CD14-positive monocyte (primary cell): Measurements from ENCODE around the gene FBXL17. TPM values are rescaled to one million over a fixed set of nuclear protein-coding genes. Genes with fewer than 3 reads are reported as not detected.

Source experiments
- DNase-seq, 3 donors: peaks; one replicate each; pipeline ENCODE4 v3.0.0-alpha.2; 2011 to 2022
- H2AFZ ChIP-seq: 2 replicates; pipeline ENCODE4 v1.6.0; 2012; ENCODE audit warnings: mild to moderate bottlenecking, low read depth, low read length, inconsistent platforms; ENCODE audit not compliant: insufficient read depth, poor library complexity, severe bottlenecking
- H3K27ac ChIP-seq, 2 donors: 1 replicate in 1 of 2; 2 replicates in 1 of 2; pipeline ENCODE4 v1.5.1; 2012 to 2013; ENCODE audit warnings: low read length in 2 of 2, control low read depth in 1 of 2, inconsistent platforms in 1 of 2, low read depth in 1 of 2, mild to moderate bottlenecking in 1 of 2
- H3K27me3 ChIP-seq, 2 donors: one replicate each; pipeline versions ENCODE4 v1.6.0 to v1.6.1; 2011 to 2013; ENCODE audit warnings: low read length in 2 of 2; ENCODE audit not compliant: control insufficient read depth in 2 of 2, insufficient read depth in 2 of 2
- H3K36me3 ChIP-seq, 2 donors: replicated peaks in 1 of 2; 1 replicate in 1 of 2; 2 replicates in 1 of 2; pipeline versions ENCODE4 v1.5.1 to v1.6.1; 2012 to 2013; ENCODE audit warnings: low read length in 2 of 2, control low read depth in 1 of 2, inconsistent platforms in 1 of 2, mild to moderate bottlenecking in 1 of 2; ENCODE audit not compliant: insufficient read depth in 2 of 2, control insufficient read depth in 1 of 2
- H3K4me1 ChIP-seq, 2 donors: 1 replicate in 1 of 2; 2 replicates in 1 of 2; pipeline versions ENCODE4 v1.5.1 to v1.6.1; 2012 to 2013; ENCODE audit warnings: low read length in 2 of 2, control low read depth in 1 of 2, inconsistent platforms in 1 of 2, mild to moderate bottlenecking in 1 of 2, moderate library complexity in 1 of 2; ENCODE audit not compliant: insufficient read depth in 2 of 2, control insufficient read depth in 1 of 2
- H3K4me2 ChIP-seq: replicated peaks from 2 replicates; pipeline ENCODE3; 2012; ENCODE audit warnings: low read length, moderate library complexity, mild to moderate bottlenecking; ENCODE audit not compliant: poor library complexity, severe bottlenecking; ENCODE audit errors: extremely low read depth
- H3K4me3 ChIP-seq, 3 experiments: fragments of 200-600 bp in 1 of 3; sonication (generic) in 1 of 3; replicated peaks in 1 of 3; 1 replicate in 2 of 3; 2 replicates in 1 of 3; pipeline ENCODE4 v1.5.1; 2011 to 2013; ENCODE audit warnings: low read length in 3 of 3, mild to moderate bottlenecking in 3 of 3, control low read depth in 2 of 3, low read depth in 2 of 3, inconsistent platforms in 1 of 3, moderate library complexity in 1 of 3
- H3K79me2 ChIP-seq: 2 replicates; pipeline ENCODE4 v1.6.0; 2012; ENCODE audit warnings: mild to moderate bottlenecking, control low read depth, inconsistent platforms, low read length, moderate library complexity; ENCODE audit not compliant: insufficient read depth
- H3K9ac ChIP-seq: 2 replicates; pipeline ENCODE4 v1.6.0; 2017; ENCODE audit warnings: low read length, mild to moderate bottlenecking; ENCODE audit not compliant: insufficient read depth, poor library complexity, severe bottlenecking
- H3K9me3 ChIP-seq, 2 donors: replicated peaks in 1 of 2; 1 replicate in 1 of 2; 2 replicates in 1 of 2; pipeline versions ENCODE4 v1.5.1 to v1.6.1; 2012 to 2013; ENCODE audit warnings: low read length in 2 of 2, control low read depth in 1 of 2; ENCODE audit not compliant: control insufficient read depth in 1 of 2, insufficient read depth in 1 of 2
- H4K20me1 ChIP-seq: 2 replicates; pipeline ENCODE4 v1.6.0; 2012; ENCODE audit warnings: mild to moderate bottlenecking, low read length, control low read depth, moderate library complexity; ENCODE audit not compliant: insufficient read depth
- H3K27ac Mint-ChIP-seq, 7 donors: one replicate each; pipeline ENCODE4 v1.8.0; 2020; ENCODE audit warnings: mild to moderate bottlenecking in 7 of 7, mixed read lengths in 7 of 7, moderate library complexity in 6 of 7, inconsistent platforms in 2 of 7
- H3K27me3 Mint-ChIP-seq, 3 donors: one replicate each; pipeline ENCODE4 v1.8.0; 2021 to 2022; ENCODE audit warnings: low read depth in 3 of 3, mild to moderate bottlenecking in 3 of 3, mixed read lengths in 3 of 3, moderate library complexity in 3 of 3, inconsistent platforms in 1 of 3
- H3K36me3 Mint-ChIP-seq, 2 donors: one replicate each; pipeline ENCODE4 v1.8.0; 2020; ENCODE audit warnings: mixed read lengths in 2 of 2, inconsistent platforms in 1 of 2, mild to moderate bottlenecking in 1 of 2
- H3K4me1 Mint-ChIP-seq: one replicate; pipeline ENCODE4 v1.8.0; 2020; ENCODE audit warnings: mild to moderate bottlenecking, mixed read lengths
- H3K4me3 Mint-ChIP-seq, 2 donors: one replicate each; pipeline ENCODE4 v1.8.0; 2020; ENCODE audit warnings: mild to moderate bottlenecking in 2 of 2, mixed read lengths in 2 of 2, moderate library complexity in 1 of 2
- H3K9me3 Mint-ChIP-seq, 7 donors: one replicate each; pipeline ENCODE4 v1.8.0; 2020 to 2022; ENCODE audit warnings: mixed read lengths in 7 of 7, mild to moderate bottlenecking in 6 of 7, moderate library complexity in 6 of 7, inconsistent platforms in 2 of 7
- WGBS: methylation state at CpG from one replicate; pipeline ENCODE4 v1.1.5; 2013; ENCODE audit warnings: missing lambda C conversion rate; ENCODE audit not compliant: insufficient coverage; 5-methylcytosine and 5-hydroxymethylcytosine counted together
- intact Hi-C, 2 donors: fragments of 100-400 bp; cut with micrococcal nuclease; formaldehyde crosslinking; loops; one replicate each; pipeline versions ENCODE4 v1.15.0 to v1.15.1; 2023
- polyA plus RNA-seq, 3 donors: library from polyadenylated mRNA; depleted of rRNA in 1 of 3; unstranded in 2 of 3; stranded (reverse) in 1 of 3; fragments of 300-500 nt in 2 of 3; fragments of >200 nt in 1 of 3; fragmentation: Illumina TruSeq in 2 of 3; gene quantifications; 1 replicate in 2 of 3; 2 replicates in 1 of 3; pipeline ENCODE4 v1.2.3, GENCODE V29; 2012 to 2021
- TF ChIP-seq, protein P1 (sequence below): fragments of 200-600 bp; IDR thresholded peaks from one replicate; pipeline ENCODE4 v1.8.0; 2022; ENCODE audit warnings: antibody characterized with exemption, mild to moderate bottlenecking

FBXL17 gene
- polyA plus RNA-seq, 3 donors: 1.5 to 6.6 (median 2.0) TPM

GRCh38 chr5:107990881-107991810, 390.8 kb downstream of the FBXL17 start:
- Mint-ChIP-seq H3K36me3 (no peaks in the 10 kb centered on the region), H3K27me3 (no peaks in the 10 kb centered on the region), H3K27ac (no peak overlapping the region), H3K4me1 (no peaks in the 10 kb centered on the region), H3K4me3 (no peak overlapping the region), H3K9me3 (peaks cover 0 to 2% (median 0%) of the 10 kb centered on the region in 7 donors)
- H3K9me3 ChIP-seq: no peaks in the 10 kb centered on the region
- 88% methylated on average over 1 of the region's 7 CpGs for WGBS
- no peak overlapping the region for H3K4me3 ChIP-seq
- H3K27me3 ChIP-seq: no peaks in the 10 kb centered on the region
- no peaks in the 10 kb centered on the region for H4K20me1 ChIP-seq
- no peak overlapping the region for H2AFZ ChIP-seq
- no peaks in the 10 kb centered on the region for H3K36me3 ChIP-seq
- no peak overlapping the region for H3K4me2 ChIP-seq
- H3K27ac ChIP-seq: no peak overlapping the region
- no peak overlapping the region for H3K9ac ChIP-seq
- H3K79me2 ChIP-seq: no peaks in the 10 kb centered on the region
- no peak for DNase-seq
- TF ChIP-seq, protein P1, sequence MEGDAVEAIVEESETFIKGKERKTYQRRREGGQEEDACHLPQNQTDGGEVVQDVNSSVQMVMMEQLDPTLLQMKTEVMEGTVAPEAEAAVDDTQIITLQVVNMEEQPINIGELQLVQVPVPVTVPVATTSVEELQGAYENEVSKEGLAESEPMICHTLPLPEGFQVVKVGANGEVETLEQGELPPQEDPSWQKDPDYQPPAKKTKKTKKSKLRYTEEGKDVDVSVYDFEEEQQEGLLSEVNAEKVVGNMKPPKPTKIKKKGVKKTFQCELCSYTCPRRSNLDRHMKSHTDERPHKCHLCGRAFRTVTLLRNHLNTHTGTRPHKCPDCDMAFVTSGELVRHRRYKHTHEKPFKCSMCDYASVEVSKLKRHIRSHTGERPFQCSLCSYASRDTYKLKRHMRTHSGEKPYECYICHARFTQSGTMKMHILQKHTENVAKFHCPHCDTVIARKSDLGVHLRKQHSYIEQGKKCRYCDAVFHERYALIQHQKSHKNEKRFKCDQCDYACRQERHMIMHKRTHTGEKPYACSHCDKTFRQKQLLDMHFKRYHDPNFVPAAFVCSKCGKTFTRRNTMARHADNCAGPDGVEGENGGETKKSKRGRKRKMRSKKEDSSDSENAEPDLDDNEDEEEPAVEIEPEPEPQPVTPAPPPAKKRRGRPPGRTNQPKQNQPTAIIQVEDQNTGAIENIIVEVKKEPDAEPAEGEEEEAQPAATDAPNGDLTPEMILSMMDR: no peak
- intact Hi-C loops: no loop called here
- H3K4me1 ChIP-seq: no peaks in the 10 kb centered on the region

DNA sequence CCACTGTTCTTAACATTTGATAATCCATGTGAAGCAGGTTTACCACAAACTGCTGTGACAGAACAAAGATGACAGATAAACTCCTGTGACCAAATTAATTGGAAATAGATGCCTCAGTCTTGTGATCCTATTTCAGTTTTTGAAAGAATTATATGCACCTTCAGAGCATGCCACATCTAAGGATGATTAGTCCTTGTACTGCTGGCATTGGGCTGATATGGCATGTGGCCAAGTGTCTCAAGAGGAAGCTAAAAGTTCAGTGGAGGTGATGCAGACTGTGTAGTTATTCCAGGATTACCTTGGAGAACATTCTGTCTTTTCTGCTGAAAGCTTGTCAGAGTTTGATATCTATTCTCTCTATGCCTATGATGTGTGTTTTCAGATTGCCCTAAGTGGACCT, 396.8 kb downstream of the FBXL17 start:
- peaks cover 0 to 2% (median 0%) of the 10 kb centered on the region in 3 donors for H3K27me3 Mint-ChIP-seq
- intact Hi-C loops: no loop called here
- TF ChIP-seq, protein P1: no peak

More for the DNA sequence above, 396.8 kb downstream of the FBXL17 start:
- Mint-ChIP-seq H3K9me3 (peaks cover 0 to 6% (median 0%) of the 10 kb centered on the region in 7 donors), H3K4me3 (no peak overlapping the region), H3K27ac (no peak overlapping the region), H3K4me1 (no peaks in the 10 kb centered on the region), H3K36me3 (no peaks in the 10 kb centered on the region)
- Histone ChIP-seq H3K4me3 (no peak overlapping the region), H3K4me2 (no peak overlapping the region), H3K4me1 (no peaks in the 10 kb centered on the region), H3K36me3 (no peaks in the 10 kb centered on the region), H3K9me3 (no peaks in the 10 kb centered on the region), H3K9ac (no peak overlapping the region), H3K27me3 (no peaks in the 10 kb centered on the region), H4K20me1 (no peaks in the 10 kb centered on the region), H3K27ac (no peak overlapping the region), H3K79me2 (no peaks in the 10 kb centered on the region), H2AFZ (no peak overlapping the region)
- DNase-seq: no peak
